Panc1 (cell line): ENCODE measurements around the gene PRRT1B.

Experiments used
- TF ChIP-seq, protein P1 (sequence below): fragments of 450-650 bp; IDR thresholded peaks from 2 replicates; pipeline ENCODE4 v1.5.1; 2017; ENCODE audit warnings: mild to moderate bottlenecking
- TF ChIP-seq, protein P2 (sequence below), 2 experiments: IDR thresholded peaks; 2 replicates each; pipeline ENCODE4 v1.6.1; 2011 to 2012; ENCODE audit warnings: low read depth in 2 of 2, control low read depth in 1 of 2, low read length in 1 of 2, mild to moderate bottlenecking in 1 of 2, moderate library complexity in 1 of 2; ENCODE audit not compliant: insufficient read depth in 1 of 2

DNA sequence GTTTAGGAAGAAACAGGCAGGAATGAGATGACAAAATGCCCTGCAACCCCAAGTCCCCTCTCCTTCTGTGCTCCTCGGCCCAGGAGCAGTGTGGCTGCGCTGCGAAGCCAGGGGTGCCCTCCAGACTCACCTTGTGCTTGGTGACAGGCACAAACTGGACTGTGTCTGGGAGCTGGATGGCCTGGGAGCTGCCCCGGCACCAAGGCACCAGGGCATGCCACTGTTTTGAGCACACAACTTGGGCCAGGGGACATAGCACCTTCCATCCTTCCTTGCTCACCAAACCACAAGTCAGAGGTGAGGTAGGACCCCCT, 51.1 kb downstream of the PRRT1B start:
- TF ChIP-seq, protein P1, sequence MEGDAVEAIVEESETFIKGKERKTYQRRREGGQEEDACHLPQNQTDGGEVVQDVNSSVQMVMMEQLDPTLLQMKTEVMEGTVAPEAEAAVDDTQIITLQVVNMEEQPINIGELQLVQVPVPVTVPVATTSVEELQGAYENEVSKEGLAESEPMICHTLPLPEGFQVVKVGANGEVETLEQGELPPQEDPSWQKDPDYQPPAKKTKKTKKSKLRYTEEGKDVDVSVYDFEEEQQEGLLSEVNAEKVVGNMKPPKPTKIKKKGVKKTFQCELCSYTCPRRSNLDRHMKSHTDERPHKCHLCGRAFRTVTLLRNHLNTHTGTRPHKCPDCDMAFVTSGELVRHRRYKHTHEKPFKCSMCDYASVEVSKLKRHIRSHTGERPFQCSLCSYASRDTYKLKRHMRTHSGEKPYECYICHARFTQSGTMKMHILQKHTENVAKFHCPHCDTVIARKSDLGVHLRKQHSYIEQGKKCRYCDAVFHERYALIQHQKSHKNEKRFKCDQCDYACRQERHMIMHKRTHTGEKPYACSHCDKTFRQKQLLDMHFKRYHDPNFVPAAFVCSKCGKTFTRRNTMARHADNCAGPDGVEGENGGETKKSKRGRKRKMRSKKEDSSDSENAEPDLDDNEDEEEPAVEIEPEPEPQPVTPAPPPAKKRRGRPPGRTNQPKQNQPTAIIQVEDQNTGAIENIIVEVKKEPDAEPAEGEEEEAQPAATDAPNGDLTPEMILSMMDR, result no peak
- TF ChIP-seq, protein P2, sequence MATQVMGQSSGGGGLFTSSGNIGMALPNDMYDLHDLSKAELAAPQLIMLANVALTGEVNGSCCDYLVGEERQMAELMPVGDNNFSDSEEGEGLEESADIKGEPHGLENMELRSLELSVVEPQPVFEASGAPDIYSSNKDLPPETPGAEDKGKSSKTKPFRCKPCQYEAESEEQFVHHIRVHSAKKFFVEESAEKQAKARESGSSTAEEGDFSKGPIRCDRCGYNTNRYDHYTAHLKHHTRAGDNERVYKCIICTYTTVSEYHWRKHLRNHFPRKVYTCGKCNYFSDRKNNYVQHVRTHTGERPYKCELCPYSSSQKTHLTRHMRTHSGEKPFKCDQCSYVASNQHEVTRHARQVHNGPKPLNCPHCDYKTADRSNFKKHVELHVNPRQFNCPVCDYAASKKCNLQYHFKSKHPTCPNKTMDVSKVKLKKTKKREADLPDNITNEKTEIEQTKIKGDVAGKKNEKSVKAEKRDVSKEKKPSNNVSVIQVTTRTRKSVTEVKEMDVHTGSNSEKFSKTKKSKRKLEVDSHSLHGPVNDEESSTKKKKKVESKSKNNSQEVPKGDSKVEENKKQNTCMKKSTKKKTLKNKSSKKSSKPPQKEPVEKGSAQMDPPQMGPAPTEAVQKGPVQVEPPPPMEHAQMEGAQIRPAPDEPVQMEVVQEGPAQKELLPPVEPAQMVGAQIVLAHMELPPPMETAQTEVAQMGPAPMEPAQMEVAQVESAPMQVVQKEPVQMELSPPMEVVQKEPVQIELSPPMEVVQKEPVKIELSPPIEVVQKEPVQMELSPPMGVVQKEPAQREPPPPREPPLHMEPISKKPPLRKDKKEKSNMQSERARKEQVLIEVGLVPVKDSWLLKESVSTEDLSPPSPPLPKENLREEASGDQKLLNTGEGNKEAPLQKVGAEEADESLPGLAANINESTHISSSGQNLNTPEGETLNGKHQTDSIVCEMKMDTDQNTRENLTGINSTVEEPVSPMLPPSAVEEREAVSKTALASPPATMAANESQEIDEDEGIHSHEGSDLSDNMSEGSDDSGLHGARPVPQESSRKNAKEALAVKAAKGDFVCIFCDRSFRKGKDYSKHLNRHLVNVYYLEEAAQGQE (IDR thresholded peaks at IDR 0.05; ENCODE audit: insufficient read depth in 1 of 2, low read depth in 2 of 2, low read length in 1 of 2), result no peak
